Psoas muscle (tissue), 8 donors: ENCODE data around the gene C6orf89. TPM values are rescaled to one million over a fixed set of nuclear protein-coding genes. Genes with fewer than 3 reads are reported as not detected.

Source experiments
- ATAC-seq, 4 donors: fragments of 200-7000 bp; cut with Tn5 transposase; one replicate each; pipeline ENCODE4 v1.9.1; 2020; ENCODE audit warnings: moderate library complexity in 3 of 4, mild to moderate bottlenecking in 2 of 4
- DNase-seq, 2 donors: peaks; one replicate each; pipeline ENCODE4 v3.0.0-alpha.2; 2020
- H3K27ac ChIP-seq: fragments of 200-600 bp; one replicate; pipeline ENCODE4 v1.8.0; 2022
- H3K27me3 ChIP-seq, 3 donors: fragments of 200-600 bp in 1 of 3; one replicate each; pipeline versions ENCODE4 v1.6.1 to v1.8.0; 2013 to 2022; ENCODE audit warnings: low read length in 2 of 3, mild to moderate bottlenecking in 2 of 3, moderate library complexity in 1 of 3; ENCODE audit not compliant: insufficient read depth in 3 of 3
- H3K36me3 ChIP-seq, 2 donors: fragments of 200-600 bp in 1 of 2; one replicate each; pipeline versions ENCODE4 v1.6.1 to v1.8.0; 2013 to 2022; ENCODE audit warnings: low read depth in 1 of 2, mild to moderate bottlenecking in 1 of 2, moderate library complexity in 1 of 2; ENCODE audit not compliant: insufficient read depth in 1 of 2
- H3K4me1 ChIP-seq: fragments of 200-600 bp; one replicate; pipeline ENCODE4 v1.8.0; 2022
- H3K4me3 ChIP-seq: fragments of 200-600 bp; one replicate; pipeline ENCODE4 v1.8.0; 2022; ENCODE audit warnings: mild to moderate bottlenecking
- H3K9me3 ChIP-seq: fragments of 200-600 bp; one replicate; pipeline ENCODE4 v1.8.0; 2022
- CTCF ChIP-seq: fragments of 200-600 bp; IDR thresholded peaks from one replicate; pipeline ENCODE4 v1.8.0; 2022; ENCODE audit warnings: antibody characterized with exemption
- WGBS, 3 donors: extraction: QIAGEN DNeasy Blood & Tissue Kit; methylation state at CpG; one replicate each; pipeline versions ENCODE4 v1.1.6 to v1.1.7; 2013; 5-methylcytosine and 5-hydroxymethylcytosine counted together
- intact Hi-C, 2 donors: fragments of 100-400 bp; cut with DNase I; formaldehyde crosslinking; loops; one replicate each; pipeline versions ENCODE4 v1.11.0 to v1.14.2; 2022
- polyA plus RNA-seq, 3 donors: library from polyadenylated mRNA; stranded (reverse); fragments of 200-250 nt; gene quantifications; one replicate each; pipeline ENCODE4 v1.2.3, GENCODE V29; 2013
- total RNA-seq, 4 donors: library from RNA; stranded (reverse); fragmentation: NEBNext Ultra II Directional in 2 of 4; extraction: Animal tissue kit (Norgen Biotek cat#: 25700) in 2 of 4; gene quantifications; one replicate each; pipeline versions ENCODE4 v1.2.1 to v1.2.4, GENCODE V29; 2021 to 2023
- donor health status: healthy with polysubstance abuse.
- donor health status: DM: no; HTN: no; CAD: no; lungs with moderate emphysema.
- donor health status: Bipolar disorder and iron deficiency.
- donor health status: healthy.
- donor health status: DM: yes; HTN: yes; CAD: no.
- donor health status: DM: no; HTN: no; CAD: no.
- donor health status: DM: no; HTN: no; CAD: no.
- donor health status: DM: yes; HTN: yes; CAD: no.

Gene C6orf89
- total and polyA plus RNA-seq, 7 donors = 23.2 to 56.3 (median 49.6) TPM

DNA sequence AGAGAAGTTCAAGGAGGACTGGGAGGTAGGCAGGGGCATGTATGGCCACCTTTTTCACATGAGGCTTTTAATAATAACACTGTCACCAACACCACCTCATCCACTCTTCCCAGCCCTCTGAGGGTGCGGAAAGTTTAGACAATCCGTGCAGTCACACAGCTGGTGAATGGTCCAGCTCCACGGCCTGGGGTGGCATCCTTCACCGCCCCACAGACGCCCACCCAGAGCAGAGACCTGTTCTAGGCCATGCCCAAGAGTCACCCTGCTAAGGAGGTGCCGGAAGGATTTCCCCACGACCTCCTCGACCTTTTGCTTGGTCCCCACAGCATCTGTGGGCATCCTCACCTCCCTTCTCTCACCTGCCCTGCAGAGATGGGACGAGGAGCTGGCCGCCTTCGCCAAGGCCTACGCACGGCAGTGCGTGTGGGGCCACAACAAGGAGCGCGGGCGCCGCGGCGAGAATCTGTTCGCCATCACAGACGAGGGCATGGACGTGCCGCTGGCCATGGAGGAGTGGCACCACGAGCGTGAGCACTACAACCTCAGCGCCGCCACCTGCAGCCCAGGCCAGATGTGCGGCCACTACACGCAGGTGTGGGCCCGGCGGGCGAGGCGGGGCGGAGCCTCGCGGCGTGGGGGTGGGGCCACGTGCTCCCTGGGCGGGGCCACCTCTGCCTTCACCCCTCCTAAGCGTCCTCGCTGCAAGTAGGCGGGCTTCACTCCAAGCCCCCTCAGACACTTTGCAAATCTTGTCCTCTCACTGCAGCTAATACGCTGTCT lies 73.2 kb downstream of the C6orf89 start:
- no peak for TF ChIP-seq CTCF
- Histone ChIP-seq H3K27me3 (no peaks in the 10 kb centered on the region), H3K27ac (no peak overlapping the region), H3K4me1 (no peaks in the 10 kb centered on the region), H3K9me3 (no peaks in the 10 kb centered on the region), H3K36me3 (no peaks in the 10 kb centered on the region), H3K4me3 (no peak overlapping the region)
- DNase-seq = no peak
- intact Hi-C loops = no loop called here
- ATAC-seq = no peak
- 85 to 86% (median 86%) methylated on average over 44 of the region's 44 CpGs for whole genome bisulfite sequencing, 3 donors

- no peak overlapping the region for H3K4me3 ChIP-seq
- intact Hi-C loops = no loop called here
- no peak for ATAC-seq
- 91 to 93% (median 92%) methylated on average over 17 of the region's 17 CpGs for WGBS, 3 donors
- TF ChIP-seq CTCF = no peak
- no peaks in the 10 kb centered on the region for H3K36me3 ChIP-seq
- H3K9me3 ChIP-seq = no peaks in the 10 kb centered on the region
- H3K27ac ChIP-seq = no peak overlapping the region
- H3K4me1 ChIP-seq = no peaks in the 10 kb centered on the region
- no peak for DNase-seq
- H3K27me3 ChIP-seq = no peaks in the 10 kb centered on the region
These were observed 74.0 kb downstream of the C6orf89 start for GRCh38 chr6:36959555-36960250.

DNA sequence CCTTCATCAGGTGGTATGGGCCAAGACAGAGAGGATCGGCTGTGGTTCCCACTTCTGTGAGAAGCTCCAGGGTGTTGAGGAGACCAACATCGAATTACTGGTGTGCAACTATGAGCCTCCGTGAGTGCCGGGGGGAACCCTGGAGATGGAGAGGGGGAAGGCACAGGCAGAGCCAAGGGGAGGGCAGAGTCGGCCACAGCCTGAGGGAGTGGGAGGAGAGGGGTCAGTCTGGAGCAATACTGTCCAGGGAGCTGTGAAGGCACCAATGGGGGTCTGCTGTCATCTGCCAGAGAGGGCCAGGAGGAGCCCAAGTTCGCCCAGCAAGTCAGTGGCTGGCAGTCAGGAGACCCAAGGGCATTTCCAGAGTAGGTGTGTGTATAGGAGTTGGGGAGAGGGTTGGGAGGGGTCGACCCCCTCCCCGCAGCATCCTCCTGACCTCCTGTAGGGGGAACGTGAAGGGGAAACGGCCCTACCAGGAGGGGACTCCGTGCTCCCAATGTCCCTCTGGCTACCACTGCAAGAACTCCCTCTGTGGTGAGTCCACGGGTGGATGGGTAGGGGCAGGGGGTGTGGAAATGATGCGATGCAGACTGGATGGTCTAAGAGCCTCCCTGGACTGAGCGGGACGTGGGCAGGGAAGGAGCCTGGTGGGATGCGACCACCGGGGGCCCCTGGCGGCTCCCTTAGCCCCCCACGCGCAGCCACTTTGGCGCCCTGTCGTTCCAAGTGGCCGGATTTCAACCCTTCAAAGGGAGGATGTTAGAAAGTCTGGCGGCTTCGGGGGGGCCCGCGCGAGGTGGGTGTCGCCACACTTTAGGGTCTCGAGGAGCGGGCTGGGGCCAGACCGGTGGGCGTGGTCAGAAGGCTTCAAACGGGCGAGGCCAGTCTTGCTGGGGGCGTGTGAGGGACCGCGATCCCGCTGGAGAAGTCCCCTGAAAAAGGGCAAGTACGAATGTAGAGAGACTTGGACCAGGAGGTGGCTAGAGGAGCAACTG lies 76.0 kb downstream of the C6orf89 start:
- intact Hi-C loops = no loop called here
- ATAC-seq = no peak
- WGBS, 3 donors = 54 to 59% (median 56%) methylated on average over 36 to 40 of the region's 40 CpGs
- Histone ChIP-seq H3K36me3 (peaks cover 0 to 10% of the 10 kb centered on the region in 2 donors), H3K4me1 (no peaks in the 10 kb centered on the region), H3K4me3 (no peak overlapping the region), H3K27me3 (no peaks in the 10 kb centered on the region), H3K9me3 (no peaks in the 10 kb centered on the region), H3K27ac (no peak overlapping the region)
- TF ChIP-seq CTCF = no peak
- DNase-seq = no peak

- Histone ChIP-seq H3K9me3 (no peaks in the 10 kb centered on the region), H3K27ac (no peak overlapping the region), H3K27me3 (no peaks in the 10 kb centered on the region), H3K4me3 (no peak overlapping the region), H3K36me3 (peaks cover 0 to 21% of the 10 kb centered on the region in 2 donors), H3K4me1 (no peaks in the 10 kb centered on the region)
- 71 to 82% (median 74%) methylated on average over 12 of the region's 12 CpGs for WGBS, 3 donors
- DNase-seq = peak; percentile 75 to 83
- peak in 1 of 4 donors; percentile 27 for ATAC-seq
- TF ChIP-seq CTCF = no peak
- intact Hi-C loops = no loop called here
These were observed 77.1 kb downstream of the C6orf89 start for GRCh38 chr6:36962874-36963273.
